H1 (cell line): ENCODE measurements around the gene NRXN2. TPM values are rescaled to one million over a fixed set of nuclear protein-coding genes. Genes with fewer than 3 reads are reported as not detected.

Experiments used
- CTCF ChIA-PET: fragments of 300-600 bp; sonication (Branson Sonifier 250); formaldehyde crosslinking; loops from one replicate; lab custom pipeline; 2021; ENCODE audit not compliant: partially characterized antibody; lab: Charles Lee
- POLR2A ChIA-PET: fragments of 300-600 bp; sonication (Branson Sonifier 250); formaldehyde crosslinking; loops from one replicate; lab custom pipeline; 2021; ENCODE audit warnings: inconsistent platforms; ENCODE audit not compliant: partially characterized antibody; lab: Charles Lee
- DNase-seq, 2 experiments: peaks; one replicate each; pipeline versions ENCODE4 v3.0.0 to v3.0.0-alpha.2; 2010 to 2022; ENCODE audit warnings: low spot score in 2 of 2, low read depth in 1 of 2, mixed read lengths in 1 of 2
- FAIRE-seq: peaks from 2 replicates; lab custom pipeline; 2011; peaks lifted over from hg19 to GRCh38; lab: Jason Lieb, UNC
- H2AFZ ChIP-seq: 2 replicates; pipeline ENCODE4 v1.8.1; 2012; ENCODE audit warnings: low read length, inconsistent platforms
- H2AK5ac ChIP-seq: 2 replicates; pipeline ENCODE4 v1.6.1; 2013; ENCODE audit warnings: low read depth, low read length
- H2BK120ac ChIP-seq: replicated peaks from 2 replicates; pipeline ENCODE3; 2013; ENCODE audit warnings: low read depth, low read length, inconsistent platforms
- H2BK12ac ChIP-seq: 2 replicates; pipeline ENCODE4 v1.6.1; 2013; ENCODE audit warnings: low read depth, low read length
- H2BK15ac ChIP-seq: 2 replicates; pipeline ENCODE4 v1.6.1; 2013; ENCODE audit warnings: low read length
- H2BK20ac ChIP-seq: 2 replicates; pipeline ENCODE4 v1.6.1; 2013; ENCODE audit warnings: low read length
- H2BK5ac ChIP-seq: 2 replicates; pipeline ENCODE4 v1.6.1; 2013; ENCODE audit warnings: low read depth, low read length
- H3K14ac ChIP-seq: 2 replicates; pipeline ENCODE4 v1.6.1; 2013; ENCODE audit warnings: inconsistent platforms; ENCODE audit not compliant: insufficient read length
- H3K18ac ChIP-seq: 2 replicates; pipeline ENCODE4 v1.6.1; 2013; ENCODE audit warnings: low read length; ENCODE audit errors: extremely low read depth
- H3K23ac ChIP-seq: 2 replicates; pipeline ENCODE4 v1.6.1; 2013; ENCODE audit warnings: inconsistent platforms; ENCODE audit not compliant: insufficient read length
- H3K23me2 ChIP-seq: 2 replicates; pipeline ENCODE4 v1.6.1; 2013; ENCODE audit warnings: low read depth, low read length
- H3K27ac ChIP-seq: 2 replicates; pipeline ENCODE4 v1.6.1; 2011; ENCODE audit warnings: low read depth, low read length, inconsistent platforms
- H3K27me3 ChIP-seq, 4 experiments: replicated peaks in 1 of 4; 1 replicate in 1 of 4; 2 replicates in 3 of 4; pipeline versions ENCODE4 v1.6.1 to v1.8.1; 2011 to 2013; ENCODE audit warnings: low read length in 3 of 4, mild to moderate bottlenecking in 3 of 4, inconsistent platforms in 2 of 4, mixed read lengths in 2 of 4, moderate library complexity in 1 of 4; ENCODE audit not compliant: control insufficient read depth in 3 of 4, insufficient read depth in 3 of 4; ENCODE audit errors: extremely low read depth in 1 of 4
- H3K36me3 ChIP-seq, 4 experiments: 2 replicates each; pipeline versions ENCODE4 v1.6.1 to v1.8.1; 2011 to 2013; ENCODE audit warnings: mild to moderate bottlenecking in 4 of 4, low read length in 3 of 4, moderate library complexity in 2 of 4, control low read depth in 1 of 4, inconsistent platforms in 1 of 4; ENCODE audit not compliant: insufficient read depth in 4 of 4, control insufficient read depth in 2 of 4
- H3K4ac ChIP-seq: replicated peaks from 2 replicates; pipeline ENCODE3; 2013; ENCODE audit warnings: low read length, low read depth, mixed read lengths, inconsistent platforms; ENCODE audit not compliant: insufficient read length
- H3K4me1 ChIP-seq, 4 experiments: replicated peaks in 1 of 4; 1 replicate in 1 of 4; 2 replicates in 3 of 4; pipeline versions ENCODE4 v1.6.1 to v1.8.1; 2011 to 2013; ENCODE audit warnings: low read length in 3 of 4, inconsistent platforms in 2 of 4, mixed read lengths in 1 of 4; ENCODE audit not compliant: insufficient read depth in 4 of 4, control insufficient read depth in 3 of 4
- H3K4me2 ChIP-seq, 2 experiments: 2 replicates each; pipeline versions ENCODE4 v1.6.1 to v1.8.1; 2011 to 2013; ENCODE audit warnings: low read depth in 2 of 2, low read length in 2 of 2, control low read depth in 1 of 2, inconsistent platforms in 1 of 2, mild to moderate bottlenecking in 1 of 2; ENCODE audit not compliant: insufficient read depth in 1 of 2
- H3K4me3 ChIP-seq, 4 experiments: fragments of 200-600, 300-600 bp in 1 of 4; sonication (generic), shearing (Covaris generic), sonication (Bioruptor Twin) in 1 of 4; 2 replicates each; pipeline versions ENCODE4 v1.5.1 to v1.8.1; 2011 to 2016; ENCODE audit warnings: low read length in 4 of 4, low read depth in 3 of 4, control low read depth in 2 of 4, inconsistent platforms in 2 of 4, mild to moderate bottlenecking in 2 of 4, mixed read lengths in 1 of 4, moderate library complexity in 1 of 4; ENCODE audit not compliant: insufficient read depth in 2 of 4; ENCODE audit errors: extremely low read depth in 1 of 4
- H3K56ac ChIP-seq: replicated peaks from 2 replicates; pipeline ENCODE3; 2013; ENCODE audit warnings: low read depth, mild to moderate bottlenecking, mixed read lengths, low read length, inconsistent platforms; ENCODE audit not compliant: insufficient read length
- H3K79me1 ChIP-seq: 2 replicates; pipeline ENCODE4 v1.6.1; 2013; ENCODE audit warnings: low read depth, low read length, control low read depth
- H3K79me2 ChIP-seq, 2 experiments: 2 replicates each; pipeline versions ENCODE4 v1.6.1 to v1.8.1; 2012 to 2013; ENCODE audit warnings: low read length in 2 of 2, mild to moderate bottlenecking in 2 of 2, inconsistent platforms in 1 of 2; ENCODE audit not compliant: insufficient read depth in 2 of 2, control insufficient read depth in 1 of 2
- H3K9ac ChIP-seq, 4 experiments: replicated peaks in 1 of 4; 1 replicate in 1 of 4; 2 replicates in 3 of 4; pipeline versions ENCODE4 v1.6.1 to v1.8.1; 2011 to 2013; ENCODE audit warnings: low read depth in 3 of 4, low read length in 3 of 4, control low read depth in 2 of 4, mild to moderate bottlenecking in 2 of 4, moderate library complexity in 2 of 4, inconsistent platforms in 1 of 4; ENCODE audit errors: extremely low read depth in 1 of 4
- H3K9me3 ChIP-seq, 2 experiments: 2 replicates each; pipeline versions ENCODE4 v1.6.1 to v1.8.1; 2012 to 2013; ENCODE audit warnings: mild to moderate bottlenecking in 2 of 2, moderate library complexity in 2 of 2, control low read depth in 1 of 2, inconsistent platforms in 1 of 2, low read depth in 1 of 2, low read length in 1 of 2, mixed read lengths in 1 of 2; ENCODE audit not compliant: insufficient read depth in 2 of 2
- H4K20me1 ChIP-seq, 2 experiments: replicated peaks in 1 of 2; 2 replicates each; pipeline versions ENCODE3 to v1.8.1; 2011 to 2013; ENCODE audit warnings: inconsistent platforms in 2 of 2, low read length in 2 of 2, mild to moderate bottlenecking in 1 of 2; ENCODE audit not compliant: insufficient read depth in 2 of 2, control insufficient read depth in 1 of 2
- H4K5ac ChIP-seq: 2 replicates; pipeline ENCODE4 v1.6.1; 2013; ENCODE audit warnings: low read length, low read depth, mixed read lengths, inconsistent platforms; ENCODE audit not compliant: insufficient read length
- H4K8ac ChIP-seq: 2 replicates; pipeline ENCODE4 v1.8.0; 2013; ENCODE audit warnings: mild to moderate bottlenecking, moderate library complexity, low read length, inconsistent platforms; ENCODE audit not compliant: insufficient read depth; ENCODE audit errors: extremely low read depth
- H4K91ac ChIP-seq: replicated peaks from 2 replicates; pipeline ENCODE3; 2013; ENCODE audit warnings: low read length, mixed read lengths, inconsistent platforms; ENCODE audit not compliant: insufficient read length
- CTBP2 ChIP-seq: IDR thresholded peaks from 2 replicates; pipeline ENCODE4 v1.7.0; 2011; ENCODE audit warnings: borderline replicate concordance, mild to moderate bottlenecking, moderate library complexity, mixed read lengths, low read length; ENCODE audit not compliant: insufficient read depth, insufficient read length
- EGR1 ChIP-seq: IDR thresholded peaks from 2 replicates; pipeline ENCODE4 v1.6.1; 2011; ENCODE audit warnings: low read depth, low read length, borderline replicate concordance
- EP300 ChIP-seq, 2 experiments: IDR thresholded peaks; 1 replicate in 1 of 2; 2 replicates in 1 of 2; pipeline ENCODE4 v1.6.1; 2011 to 2012; ENCODE audit warnings: low read depth in 2 of 2, low read length in 2 of 2, mild to moderate bottlenecking in 2 of 2, borderline replicate concordance in 1 of 2, inconsistent platforms in 1 of 2, moderate library complexity in 1 of 2
- GABPA ChIP-seq: IDR thresholded peaks from 2 replicates; pipeline ENCODE4 v1.6.1; 2011; ENCODE audit warnings: mild to moderate bottlenecking, low read length, moderate library complexity, borderline replicate concordance; ENCODE audit not compliant: insufficient read depth
- KDM4A ChIP-seq: IDR thresholded peaks from one replicate; pipeline ENCODE4 v1.7.1; 2012; ENCODE audit warnings: low read depth, mild to moderate bottlenecking, moderate library complexity, low read length, inconsistent platforms; ENCODE audit not compliant: severe bottlenecking
- MAFK ChIP-seq: IDR thresholded peaks from 2 replicates; pipeline ENCODE4 v1.6.1; 2012; ENCODE audit warnings: low read depth, mild to moderate bottlenecking, improper control_type of control experiment, low read length
- POU5F1 ChIP-seq: IDR thresholded peaks from 2 replicates; pipeline ENCODE4 v1.6.1; 2011; ENCODE audit warnings: low read depth, mild to moderate bottlenecking, low read length, moderate library complexity
- SP1 ChIP-seq: IDR thresholded peaks from 2 replicates; pipeline ENCODE4 v1.6.1; 2011; ENCODE audit warnings: low read depth, low read length
- TAF7 ChIP-seq: optimal IDR thresholded peaks from 2 replicates; pipeline ENCODE3; 2011; ENCODE audit warnings: low read depth, mild to moderate bottlenecking, inconsistent platforms, low read length, moderate library complexity, borderline replicate concordance
- TCF12 ChIP-seq: IDR thresholded peaks from 2 replicates; pipeline ENCODE4 v1.6.1; 2011; ENCODE audit warnings: low read depth, mild to moderate bottlenecking, low read length
- TEAD4 ChIP-seq: IDR thresholded peaks from 2 replicates; pipeline ENCODE4 v1.6.1; 2012; ENCODE audit warnings: low read depth, low read length, inconsistent platforms, mixed read lengths
- WGBS, 2 experiments: shearing (Covaris generic) in 1 of 2; methylation state at CpG; one replicate each; pipeline versions ENCODE4 v1.1.6 to v1.1.7; 2013 to 2015; ENCODE audit warnings: low lambda C conversion rate in 2 of 2, mixed read lengths in 2 of 2, inconsistent platforms in 1 of 2, low coverage in 1 of 2, missing lambda C conversion rate in 1 of 2; ENCODE audit not compliant: insufficient replicate concordance in 2 of 2, insufficient coverage in 1 of 2, insufficient read length in 1 of 2; ENCODE audit errors: extremely low coverage in 1 of 2, missing lambda C conversion rate in 1 of 2; 5-methylcytosine and 5-hydroxymethylcytosine counted together
- polyA plus RNA-seq, 7 experiments: library from polyadenylated mRNA; depleted of rRNA in 3 of 7; stranded (reverse) in 5 of 7; unstranded in 2 of 7; fragments of >200 nt in 5 of 7; fragments of 200-250 nt in 2 of 7; gene quantifications; 1 replicate in 5 of 7; 2 replicates in 1 of 7; 4 replicates in 1 of 7; pipeline versions ENCODE4 v1.2.1 to v1.2.3, GENCODE V29; 2011 to 2013; ENCODE audit warnings: missing spikeins in 2 of 7, mixed read lengths in 2 of 7
- total RNA-seq: library from RNA; stranded (reverse); fragmentation: NEBNext Ultra II Directional; extraction: Animal tissue kit (Norgen Biotek cat#: 25700); gene quantifications from 2 replicates; pipeline ENCODE4 v1.2.1, GENCODE V29; 2021
- TF ChIP-seq, protein P1 (sequence below): IDR thresholded peaks from 2 replicates; pipeline ENCODE4 v1.6.1; 2011; ENCODE audit warnings: low read length, improper control_type of control experiment

NRXN2 gene
- total and polyA plus RNA-seq, 2 of the 8 experiments (the other 6 are each of a cell fraction or from before 2014, with no cell fraction given): 1.3 to 11.5 TPM

DNA sequence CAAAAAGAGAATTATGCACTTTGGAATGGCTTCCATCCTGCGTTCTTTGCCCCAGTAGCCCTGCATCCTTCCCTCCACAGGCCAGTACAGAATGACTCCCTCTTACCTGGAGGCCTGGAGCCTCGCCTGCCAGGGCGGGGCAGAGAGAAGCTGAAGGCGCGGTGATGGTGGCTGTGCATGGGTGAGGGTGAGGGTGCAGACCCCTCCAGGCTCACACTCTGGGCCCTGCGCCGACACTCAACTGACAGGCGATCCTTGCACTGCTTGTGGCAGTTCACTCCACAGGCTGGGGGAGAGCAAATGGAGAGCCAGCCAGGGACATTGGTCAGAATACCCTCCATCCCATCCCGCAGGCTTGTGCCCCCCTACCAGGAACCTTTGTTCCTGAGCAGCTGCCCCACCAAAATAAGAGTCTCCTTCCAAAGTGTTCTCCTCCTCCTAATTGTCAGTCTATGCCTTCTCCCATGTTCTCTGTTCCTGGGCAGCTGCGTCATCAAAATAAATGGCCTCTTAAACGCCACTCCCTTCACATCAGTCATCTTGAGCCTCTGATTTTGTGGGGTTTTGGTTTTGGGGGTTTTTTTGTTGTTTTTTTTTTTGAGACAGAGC, 5.9 kb upstream of the NRXN2 start:
- DNase-seq: no peak
- peak overlapping the region; percentile 2 for H4K91ac ChIP-seq
- H3K27me3 ChIP-seq: no peaks in the 10 kb centered on the region; a peak in 2 of 7 replicates
- H3K9me3 ChIP-seq: no peaks in the 10 kb centered on the region
- H2AK5ac ChIP-seq: no peak overlapping the region
- H2BK12ac ChIP-seq: no peak overlapping the region
- H2BK5ac ChIP-seq: no peak overlapping the region
- H3K18ac ChIP-seq: no peak overlapping the region
- peaks cover 4% of the 10 kb centered on the region; the same call in 1 of the 2 replicates for H3K79me1 ChIP-seq
- no peaks in the 10 kb centered on the region for H3K36me3 ChIP-seq
- CTCF ChIA-PET: interaction anchor here (0.8 kb wide), 1 partner anchor 40 kb away, joined by 3 read pairs; no protein-coding TSS in a partner anchor
- no peak overlapping the region for H4K5ac ChIP-seq
- FAIRE-seq: no peak
- no peaks in the 10 kb centered on the region; the same call in 1 of the 2 replicates for H3K23me2 ChIP-seq
- POLR2A ChIA-PET: interaction anchor here (2.6 to 42.9 kb wide), 2 partner anchors 11 to 37 kb away, joined by 18 to 1087 read pairs; partner anchors contain the start of genes PYGM and SF1
- no peak overlapping the region for H3K4me2 ChIP-seq
- no peak overlapping the region for H3K4me3 ChIP-seq
- H3K14ac ChIP-seq: no peak overlapping the region
- no peaks in the 10 kb centered on the region for H4K20me1 ChIP-seq
- no peak overlapping the region for H3K23ac ChIP-seq
- H3K79me2 ChIP-seq: no peaks in the 10 kb centered on the region
- no peak overlapping the region for H3K4ac ChIP-seq
- no peak overlapping the region for H4K8ac ChIP-seq
- 85% methylated on average over 11 of the region's 11 CpGs; no CpG with 5 or more reads in 1 of the 2 experiments for WGBS, 2 experiments
- H2BK20ac ChIP-seq: no peak overlapping the region
- H2AFZ ChIP-seq: no peak overlapping the region
- no peak overlapping the region; the same call in 1 of the 2 replicates for H2BK15ac ChIP-seq
- peaks cover 10 to 42% (median 25%) of the 10 kb centered on the region in 4 experiments for H3K4me1 ChIP-seq
- no peak overlapping the region for H3K27ac ChIP-seq
- no peak overlapping the region for H2BK120ac ChIP-seq
- H3K56ac ChIP-seq: no peak overlapping the region
- H3K9ac ChIP-seq: no peak overlapping the region
- TF ChIP-seq CTBP2: no peak
- no peak for TF ChIP-seq TEAD4
- TF ChIP-seq, protein P1, sequence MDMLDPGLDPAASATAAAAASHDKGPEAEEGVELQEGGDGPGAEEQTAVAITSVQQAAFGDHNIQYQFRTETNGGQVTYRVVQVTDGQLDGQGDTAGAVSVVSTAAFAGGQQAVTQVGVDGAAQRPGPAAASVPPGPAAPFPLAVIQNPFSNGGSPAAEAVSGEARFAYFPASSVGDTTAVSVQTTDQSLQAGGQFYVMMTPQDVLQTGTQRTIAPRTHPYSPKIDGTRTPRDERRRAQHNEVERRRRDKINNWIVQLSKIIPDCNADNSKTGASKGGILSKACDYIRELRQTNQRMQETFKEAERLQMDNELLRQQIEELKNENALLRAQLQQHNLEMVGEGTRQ: no peak
- TF ChIP-seq SP1: no peak
- no peak for TF ChIP-seq EGR1
- TF ChIP-seq TCF12: no peak
- no peak for TF ChIP-seq EP300 (IDR thresholded peaks at IDR 0.05; ENCODE audit: borderline replicate concordance in 1 of 2, low read depth in 2 of 2, low read length in 2 of 2)
- TF ChIP-seq MAFK: no peak
- no peak for TF ChIP-seq TAF7
- TF ChIP-seq POU5F1: no peak
- TF ChIP-seq KDM4A: no peak
- TF ChIP-seq GABPA: no peak
